ENCODE results near the gene CCDC88B. TPM values are rescaled to one million over a fixed set of nuclear protein-coding genes. Genes with fewer than 3 reads are reported as not detected.
A peak's percentile ranks its signal among the peaks of the same experiment; 100 is the strongest.

CCDC88B gene
- total and polyA plus RNA-seq, 4 donors: 3.5 to 4.9 (median 4.0) TPM

GRCh38 chr11:64331569-64332371 lies 8.2 kb upstream of the CCDC88B start:
- no peaks in the 10 kb centered on the region for H3K9me3 ChIP-seq (ENCODE audit: control insufficient read depth in 4 of 4, low read length in 3 of 4)
- WGBS: 51% methylated on average over 20 of the region's 20 CpGs
- no peaks in the 10 kb centered on the region for H3K36me3 ChIP-seq (ENCODE audit: control insufficient read depth in 4 of 4, insufficient read depth in 3 of 4, low read depth in 1 of 4, low read length in 3 of 4)
- H3K9ac ChIP-seq (ENCODE audit: low read depth in 1 of 2, low read length in 2 of 2): no peak overlapping the region
- TF ChIP-seq ZBTB33 (IDR thresholded peaks at IDR 0.05): no peak
- peak in 1 of 2 donors; percentile 61 for TF ChIP-seq RAD21 (IDR thresholded peaks at IDR 0.05)
- TF ChIP-seq CTCF (IDR thresholded peaks at IDR 0.05; ENCODE audit: low read depth, low read length, missing input control): peak; percentile 29
- peaks cover 0 to 4% (median 0%) of the 10 kb centered on the region in 4 donors for H3K4me1 ChIP-seq (ENCODE audit: control insufficient read depth in 4 of 4, insufficient read depth in 4 of 4, low read length in 3 of 4)
- no peak overlapping the region for H3K27ac ChIP-seq (ENCODE audit: low read depth in 1 of 2, low read length in 2 of 2)
- no peaks in the 10 kb centered on the region for H3K27me3 ChIP-seq (ENCODE audit: control insufficient read depth in 4 of 4, insufficient read depth in 4 of 4, low read length in 3 of 4)
- no peak overlapping the region for H3K4me3 ChIP-seq (ENCODE audit: low read depth in 1 of 3, low read length in 3 of 3)
- DNase-seq (ENCODE audit: low spot score): peak; percentile 85

- no peak overlapping the region for H3K27ac ChIP-seq (ENCODE audit: low read depth in 1 of 2, low read length in 2 of 2)
- no peak for TF ChIP-seq ATF3 (IDR thresholded peaks at IDR 0.05)
- no peak for TF ChIP-seq HNF4G (IDR thresholded peaks at IDR 0.05)
- no peak for TF ChIP-seq SP1 (IDR thresholded peaks at IDR 0.05)
- TF ChIP-seq EGR1 (IDR thresholded peaks at IDR 0.05; ENCODE audit: low read depth in 2 of 2): no peak
- TF ChIP-seq HNF4A (conservative IDR thresholded peaks at IDR 0.05): no peak
- no peak for TF ChIP-seq GABPA (IDR thresholded peaks at IDR 0.05 in 1 of 2, conservative IDR thresholded peaks at IDR 0.05 in 1 of 2)
- TF ChIP-seq REST (IDR thresholded peaks at IDR 0.05): no peak
- TF ChIP-seq YY1 (IDR thresholded peaks at IDR 0.05): no peak
- TF ChIP-seq FOXA2 (IDR thresholded peaks at IDR 0.05): no peak
- TF ChIP-seq JUND (IDR thresholded peaks at IDR 0.05): no peak
- no peak for TF ChIP-seq MAX (IDR thresholded peaks at IDR 0.05)
- TF ChIP-seq FOXA1 (IDR thresholded peaks at IDR 0.05): no peak
- H3K27me3 ChIP-seq (ENCODE audit: control insufficient read depth in 4 of 4, insufficient read depth in 4 of 4, low read length in 3 of 4): no peaks in the 10 kb centered on the region
- 92% methylated on average over 8 of the region's 8 CpGs for WGBS
- no peak overlapping the region for H3K4me3 ChIP-seq (ENCODE audit: low read depth in 1 of 3, low read length in 3 of 3)
- peaks cover 0 to 4% (median 0%) of the 10 kb centered on the region in 4 donors for H3K4me1 ChIP-seq (ENCODE audit: control insufficient read depth in 4 of 4, insufficient read depth in 4 of 4, low read length in 3 of 4)
- DNase-seq (ENCODE audit: low spot score): no peak
- no peak overlapping the region for H3K9ac ChIP-seq (ENCODE audit: low read depth in 1 of 2, low read length in 2 of 2)
- no peaks in the 10 kb centered on the region for H3K9me3 ChIP-seq (ENCODE audit: control insufficient read depth in 4 of 4, low read length in 3 of 4)
- no peaks in the 10 kb centered on the region for H3K36me3 ChIP-seq (ENCODE audit: control insufficient read depth in 4 of 4, insufficient read depth in 3 of 4, low read depth in 1 of 4, low read length in 3 of 4)
Observed at GRCh38 chr11:64333556-64333955, 6.4 kb upstream of the CCDC88B start.

All from liver (tissue), 9 donors.